ENCODE results near the gene REEP2.

The REEP2 gene

DNA sequence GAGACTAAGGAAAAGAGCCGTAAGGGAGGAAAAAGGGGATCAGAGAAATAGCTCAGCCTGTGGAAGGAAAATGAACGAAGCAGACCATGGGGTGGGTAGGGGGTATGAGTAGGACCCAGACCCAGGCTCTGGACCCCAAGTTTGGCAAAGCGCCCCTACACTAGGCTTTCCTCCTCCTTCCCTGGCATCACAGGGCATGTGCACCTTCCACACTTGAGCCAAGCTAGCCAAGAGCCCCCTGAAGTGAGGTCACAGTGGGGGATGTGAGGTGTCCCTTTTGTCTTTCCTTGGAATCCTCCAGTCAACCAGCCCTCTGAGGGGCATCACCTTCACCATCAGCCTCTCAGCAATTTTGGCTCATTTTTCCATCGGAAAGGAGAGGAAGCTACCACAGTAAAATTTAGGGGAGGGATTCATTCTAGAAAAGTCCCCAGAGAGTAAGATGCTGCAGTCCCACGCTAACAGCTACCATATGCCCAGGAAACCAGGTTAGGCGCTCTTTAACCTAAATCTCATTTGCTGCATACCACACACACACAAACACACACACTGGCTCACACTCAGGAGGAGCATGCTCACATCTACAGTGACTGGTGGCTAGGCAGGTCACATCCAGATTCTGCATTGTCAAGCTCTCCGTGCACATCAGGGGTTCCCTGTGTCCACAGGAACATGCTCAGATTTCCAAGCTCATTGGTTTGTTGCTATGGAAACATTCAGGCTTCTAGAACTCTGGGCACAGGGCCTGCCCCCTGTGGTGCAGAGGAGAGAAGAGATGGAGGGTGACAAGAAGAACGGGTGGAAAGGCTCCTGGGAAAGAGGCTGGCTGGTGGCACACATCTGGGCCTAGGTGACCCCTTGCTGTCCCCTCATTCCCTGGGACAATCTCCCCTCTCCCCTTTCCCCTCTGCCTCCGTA is 9.9 kb downstream of the REEP2 start:
- no peak for DNase-seq

DNA sequence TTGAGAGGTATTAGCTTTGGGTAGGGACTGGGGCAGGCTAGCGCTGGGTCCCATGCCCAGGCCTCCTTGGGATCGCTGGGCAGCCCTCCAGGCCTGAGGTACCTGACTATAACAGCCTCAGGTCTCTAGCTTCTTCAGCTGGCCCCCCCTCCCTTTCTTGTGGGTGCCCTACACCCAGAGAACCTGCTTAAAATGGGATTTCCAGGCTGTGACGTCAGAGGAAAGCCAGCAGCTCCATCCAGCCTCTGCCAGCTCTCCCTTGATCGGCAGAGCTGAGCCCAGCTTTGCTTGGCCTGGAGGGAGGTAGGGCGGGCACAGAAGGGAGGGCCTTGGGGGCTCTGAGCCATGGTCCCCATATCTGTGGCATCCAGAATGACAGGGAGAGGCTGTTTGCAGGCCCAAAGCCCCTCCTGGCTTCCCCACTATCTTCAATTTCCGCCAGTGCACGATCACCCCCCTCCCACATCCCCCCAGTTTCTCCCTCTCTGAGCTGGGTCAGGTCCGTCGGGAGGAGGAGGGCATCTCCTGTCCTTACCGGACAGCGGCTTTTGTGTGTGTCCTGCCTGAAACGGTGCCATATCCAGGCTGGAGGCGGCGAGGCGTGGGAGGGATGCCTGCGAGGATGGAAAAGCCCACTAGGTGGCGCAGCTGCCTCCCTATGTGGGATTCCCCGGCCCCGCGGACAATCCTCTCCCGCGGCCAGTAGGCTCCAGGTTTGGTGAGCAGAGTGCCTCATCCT is 10.8 kb downstream of the REEP2 start:
- DNase-seq, result peak; percentile 84

DNA sequence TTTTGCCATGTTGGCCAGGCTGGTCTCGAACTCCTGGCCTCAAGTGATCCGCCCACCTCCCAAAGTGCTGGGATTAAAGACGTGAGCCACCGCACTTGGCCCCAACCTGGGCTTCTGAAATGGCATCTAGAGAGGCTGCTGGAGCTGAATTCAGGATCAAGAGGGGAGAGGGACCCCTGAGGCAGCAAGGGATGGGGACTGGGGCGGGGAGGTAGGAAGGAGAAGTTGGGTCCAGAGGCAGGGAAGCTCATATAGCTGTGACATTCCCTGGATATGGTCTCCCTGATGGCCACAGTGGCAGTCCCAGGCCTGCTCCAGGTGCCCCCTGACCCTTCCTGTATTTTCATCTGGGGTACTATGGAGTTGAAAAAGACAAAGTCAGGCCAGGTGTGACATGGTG is 12.1 kb downstream of the REEP2 start:
- DNase-seq, result no peak

DNA sequence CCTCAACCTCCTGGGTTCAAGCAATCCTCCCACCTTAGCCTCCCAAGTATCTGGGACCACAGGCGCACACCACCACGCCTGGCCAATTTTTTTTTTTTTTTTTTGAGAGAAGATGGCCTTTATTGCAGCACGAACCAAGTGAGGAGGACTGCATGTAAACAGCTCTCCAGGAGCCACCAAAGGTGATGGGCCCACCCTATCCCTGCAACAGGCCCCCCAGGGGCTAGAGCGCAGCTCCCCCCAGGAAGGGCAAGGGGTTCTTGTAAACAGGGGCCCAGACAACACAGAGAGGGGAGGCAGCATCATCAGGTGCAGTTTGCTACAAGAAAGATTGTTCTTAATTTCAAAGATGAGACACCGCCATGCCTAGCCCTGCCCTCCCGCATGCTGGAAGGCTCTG is 13.9 kb downstream of the REEP2 start:
- DNase-seq, result no peak

DNA sequence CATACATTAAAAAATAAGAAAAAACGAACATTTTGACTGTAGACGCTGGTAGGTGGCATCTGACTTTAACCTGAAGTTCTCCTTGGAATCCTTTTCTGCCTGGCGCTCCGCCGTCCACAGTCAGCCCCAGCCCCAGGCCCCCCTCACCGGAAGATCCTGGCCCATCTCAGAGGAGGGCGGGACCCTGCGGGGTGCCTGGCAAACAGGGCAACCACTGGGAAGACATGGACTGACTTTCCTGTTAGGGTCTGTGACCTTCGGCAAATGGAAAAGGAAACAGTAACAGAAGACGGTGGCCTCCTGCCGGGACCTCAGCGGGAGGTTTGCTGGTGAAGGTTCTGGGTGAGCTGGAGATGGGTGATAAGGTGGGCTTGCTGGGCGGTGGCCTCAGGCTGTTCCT is 14.7 kb downstream of the REEP2 start:
- DNase-seq, result no peak

DNA sequence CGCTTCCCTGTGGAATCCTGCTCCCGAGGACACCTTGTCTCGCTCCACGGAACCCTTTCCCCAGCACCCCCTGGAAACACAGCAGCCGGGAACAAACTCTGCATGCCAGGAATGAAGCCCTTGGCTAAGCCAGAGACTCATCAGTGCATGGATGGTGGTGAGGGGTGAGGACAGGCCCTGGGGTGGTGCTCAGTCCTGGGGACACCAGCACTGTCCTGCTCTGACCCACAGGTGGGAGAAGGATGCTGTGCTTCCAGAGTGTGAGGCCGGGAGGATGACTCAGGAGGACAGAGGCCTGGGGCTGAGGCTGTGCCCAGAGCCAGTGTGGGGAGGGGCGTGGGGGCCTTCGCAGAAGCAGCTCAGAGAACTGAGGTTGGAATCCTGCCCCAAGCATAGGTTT is 15.3 kb downstream of the REEP2 start:
- no peak for DNase-seq

DNA sequence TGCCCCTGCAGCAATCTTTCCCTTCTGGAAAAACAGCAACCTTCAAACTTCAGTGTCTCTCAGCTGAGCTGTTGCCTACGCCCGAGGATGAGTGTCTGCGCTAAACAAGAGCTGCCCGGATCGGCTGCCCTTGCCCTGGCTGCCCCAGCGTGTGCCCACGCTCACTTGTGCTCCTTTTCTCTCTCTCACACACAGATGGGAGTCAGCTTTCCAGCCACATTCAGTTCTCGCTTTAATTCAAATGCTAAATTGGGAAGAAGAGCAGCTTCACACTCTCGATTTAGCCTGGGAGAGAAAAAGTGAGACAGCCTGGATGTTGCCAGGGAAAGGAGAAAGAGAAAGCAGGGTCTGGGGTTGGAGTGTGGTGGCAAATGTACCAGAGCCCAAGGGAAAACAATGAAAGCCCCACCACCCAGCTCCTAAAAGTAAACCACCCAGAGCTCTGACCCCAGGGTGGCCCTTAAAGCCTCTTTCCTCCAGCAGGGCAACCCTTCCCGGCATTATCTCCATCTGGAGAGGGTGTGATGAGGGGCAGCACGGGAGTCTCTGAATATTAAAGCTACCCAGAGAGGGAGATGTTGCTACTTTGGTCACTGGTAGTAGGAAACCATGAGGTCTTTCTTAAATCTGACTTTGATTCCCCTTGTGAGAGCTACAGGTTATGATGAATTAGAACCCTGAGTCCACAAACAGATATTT is 16.5 kb downstream of the REEP2 start:
- no peak for DNase-seq

DNA sequence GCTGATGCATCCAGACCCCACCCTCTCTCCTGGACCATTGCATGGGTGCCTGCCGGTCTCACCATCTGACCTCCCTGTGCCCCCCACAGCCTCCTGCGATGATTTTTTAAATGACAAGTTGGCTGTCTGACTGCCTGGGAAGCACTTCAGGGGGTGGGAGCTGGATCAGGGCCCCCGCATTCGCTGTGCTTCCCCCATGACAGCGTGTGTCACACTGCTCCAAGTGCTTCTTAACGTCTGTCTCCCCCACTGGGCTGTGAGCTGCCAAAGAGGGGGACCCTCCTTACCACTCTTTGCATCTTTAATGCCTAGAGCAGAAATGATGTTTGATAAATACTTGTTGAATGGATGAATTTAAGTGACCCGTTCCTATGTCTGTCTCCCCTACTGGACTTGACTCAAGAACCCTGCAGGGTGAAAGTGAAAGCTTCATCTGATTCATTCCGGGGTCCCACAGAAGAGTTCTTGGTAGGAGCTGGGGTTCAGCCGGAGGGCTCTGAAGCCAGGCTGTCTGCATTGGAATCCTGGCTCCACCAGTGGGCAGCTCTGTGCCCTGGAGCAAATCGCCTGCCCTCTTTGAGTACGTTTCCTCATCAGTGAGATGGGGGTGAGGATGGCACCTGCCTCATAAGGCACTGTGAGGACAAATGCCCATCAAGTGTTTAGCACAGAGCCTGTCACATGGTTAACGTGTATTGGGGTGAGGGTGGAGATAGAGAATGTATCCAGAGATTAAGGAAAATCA is 18.8 kb downstream of the REEP2 start:
- DNase-seq, result no peak

DNA sequence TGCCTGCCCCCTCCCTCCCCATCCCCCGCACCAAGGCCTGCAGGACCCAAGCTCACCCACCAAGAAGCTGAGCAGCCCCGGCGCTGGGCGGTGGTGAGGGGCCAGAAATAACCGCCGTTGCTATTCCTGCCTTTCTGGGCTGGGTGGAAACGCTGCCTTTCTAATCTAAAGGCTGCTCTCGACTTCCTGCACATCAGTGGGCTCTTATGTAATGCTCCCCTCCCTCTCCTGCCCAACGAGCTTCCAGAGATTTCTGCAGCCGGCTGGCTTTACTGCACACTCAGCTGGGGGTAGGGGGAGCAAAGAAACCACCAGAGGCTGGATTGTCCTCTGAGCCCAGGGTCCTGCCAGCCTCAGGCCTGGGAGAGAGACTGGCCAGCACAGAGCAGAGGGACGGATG is 19.5 kb downstream of the REEP2 start:
- DNase-seq, result no peak

DNA sequence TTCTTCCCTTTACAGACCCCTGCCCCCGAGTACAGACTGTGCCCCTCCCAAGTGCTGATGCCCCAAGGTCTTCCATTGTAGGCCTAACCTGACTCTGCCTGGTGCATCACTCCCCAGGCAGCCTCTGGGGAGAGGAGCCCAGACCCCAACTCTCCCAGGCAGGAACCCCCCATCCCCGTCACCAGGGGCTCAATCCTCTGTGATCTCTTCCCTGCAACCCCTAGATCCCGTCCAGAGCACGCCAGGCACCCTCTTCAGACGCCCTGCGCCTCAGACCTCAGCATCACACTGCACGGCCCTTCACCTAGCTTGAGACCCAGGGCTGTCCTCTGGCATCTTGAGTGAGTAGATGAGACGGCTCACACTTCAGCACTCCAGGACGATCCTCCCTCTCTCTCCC is 20.0 kb downstream of the REEP2 start:
- no peak for DNase-seq

DNA sequence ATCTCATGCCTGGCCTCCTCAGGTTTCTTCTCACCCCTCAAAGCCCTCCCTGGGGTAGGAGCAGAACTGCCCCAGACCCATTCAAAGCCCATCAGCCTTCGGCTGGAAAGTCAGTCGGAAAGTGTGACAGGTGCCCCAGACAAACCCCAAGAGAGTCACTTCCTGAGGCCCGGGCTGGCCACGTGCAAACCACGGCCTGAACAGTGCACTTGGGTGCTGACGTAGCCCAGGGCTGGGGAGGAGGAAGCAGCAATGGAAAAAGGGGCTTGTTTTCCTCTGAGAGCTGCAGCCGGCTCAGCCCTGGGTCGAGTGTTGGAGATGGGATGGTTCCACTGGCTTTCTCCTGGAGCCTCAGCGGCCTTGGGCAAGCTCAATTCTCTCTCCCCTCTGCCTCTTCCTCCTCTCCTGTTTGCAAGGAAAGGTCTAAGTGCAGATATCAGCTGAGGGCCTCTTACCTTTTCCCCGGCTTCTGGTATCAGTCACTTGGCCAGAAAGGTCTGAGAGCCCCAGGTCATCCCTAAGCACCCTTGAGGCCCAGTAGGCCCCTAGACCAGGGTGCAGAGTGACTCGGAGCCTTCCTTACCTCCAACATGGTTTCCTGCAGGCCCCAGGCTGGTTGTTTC is 20.6 kb downstream of the REEP2 start:
- DNase-seq, result peak; percentile 74

DNA sequence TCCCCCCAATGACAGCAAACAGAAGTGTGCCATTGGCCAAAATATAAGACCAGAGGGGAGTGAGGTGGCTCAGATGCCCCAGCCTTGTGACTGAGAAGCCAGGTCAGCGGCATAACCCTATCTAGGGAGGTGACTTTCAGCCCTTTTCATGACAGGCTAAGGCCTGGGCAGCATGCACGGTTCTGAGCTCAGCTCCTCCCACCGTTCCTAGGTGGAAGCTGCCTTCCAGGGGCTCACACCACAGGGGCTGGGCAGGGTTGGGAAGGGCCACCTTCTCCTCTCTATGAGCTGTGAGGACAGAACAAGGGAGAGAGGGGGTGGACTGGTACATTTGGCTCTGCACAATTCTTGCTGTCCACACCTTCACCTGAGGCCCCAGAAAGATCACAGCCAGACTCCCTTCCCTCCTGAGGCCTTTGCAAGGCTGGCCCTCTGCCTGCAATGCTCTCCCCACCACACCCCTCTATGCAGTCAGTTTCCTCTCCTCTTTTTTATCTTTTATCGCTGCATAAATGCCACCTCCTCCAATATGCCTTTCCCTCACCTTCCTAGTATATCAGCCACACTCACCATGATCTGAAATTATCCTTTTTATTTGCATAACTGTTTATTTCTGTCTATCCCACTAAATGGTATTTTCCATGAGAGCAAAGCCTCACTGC is 21.3 kb downstream of the REEP2 start:
- no peak for DNase-seq

DNA sequence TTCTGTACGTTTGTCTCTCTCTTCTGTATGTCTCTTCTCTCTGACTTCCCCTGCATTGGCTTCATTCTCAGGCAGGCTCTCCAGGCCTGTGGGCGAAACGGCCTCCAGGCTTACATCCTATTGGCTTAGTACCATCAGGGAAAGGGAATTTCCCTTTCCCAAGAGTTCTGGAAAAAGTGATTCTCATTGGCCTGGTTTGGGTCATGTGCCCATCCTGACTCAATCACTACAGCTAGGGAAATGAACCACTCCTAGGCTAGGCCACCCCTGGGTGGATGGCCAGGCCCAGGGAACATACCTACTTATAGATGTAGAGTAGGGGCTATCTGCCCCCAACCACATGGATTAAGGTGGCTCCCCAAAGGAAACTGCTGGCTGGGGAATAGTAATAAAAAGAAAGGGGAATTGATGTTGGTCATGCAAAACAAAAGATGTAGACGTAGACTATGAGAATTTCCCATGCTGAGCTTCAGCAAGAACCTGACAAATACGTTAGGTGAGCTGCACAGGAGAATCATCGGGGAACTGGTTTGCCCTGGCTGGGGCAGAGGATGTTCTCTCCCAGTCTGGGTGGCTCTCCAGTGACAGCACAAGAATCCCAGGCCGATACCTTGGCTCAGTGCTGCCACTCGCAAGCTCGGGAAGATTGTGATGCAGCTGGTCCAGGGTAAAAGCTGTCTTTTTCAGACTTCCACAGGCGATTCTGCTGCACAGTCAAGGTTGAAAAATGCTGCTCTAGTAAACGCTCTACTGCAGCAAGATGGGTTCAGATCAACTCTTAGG is 22.7 kb downstream of the REEP2 start:
- DNase-seq, result no peak

DNA sequence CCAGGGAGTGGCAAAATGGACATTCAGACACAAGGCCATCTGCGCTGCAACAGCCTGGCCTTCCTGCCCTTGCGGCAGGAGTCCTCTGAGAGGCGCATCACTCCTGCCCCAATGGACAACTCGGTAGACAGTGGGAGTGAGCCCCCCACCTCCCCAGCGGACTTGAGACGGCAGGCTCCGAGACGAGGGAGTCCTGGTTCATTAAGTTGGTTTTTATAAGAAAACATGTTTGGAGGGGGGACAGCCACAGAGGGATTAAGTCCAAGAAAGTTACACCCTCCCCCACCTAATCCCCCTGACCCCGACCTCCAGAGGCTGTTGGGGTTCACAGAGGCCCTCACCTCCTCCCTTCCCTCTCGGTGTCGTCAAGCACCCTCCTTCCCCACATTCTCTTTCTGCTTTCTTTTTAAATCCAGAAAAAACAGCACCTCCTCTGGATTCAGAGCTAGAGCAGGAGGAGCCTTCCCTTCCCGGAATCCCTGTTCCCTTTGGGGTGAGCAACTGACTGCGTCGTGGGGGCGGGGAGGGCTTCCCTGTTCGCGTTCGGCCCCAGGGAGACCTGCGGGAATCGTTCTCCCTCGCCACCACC is 24.7 kb downstream of the REEP2 start:
- no peak for DNase-seq

DNA sequence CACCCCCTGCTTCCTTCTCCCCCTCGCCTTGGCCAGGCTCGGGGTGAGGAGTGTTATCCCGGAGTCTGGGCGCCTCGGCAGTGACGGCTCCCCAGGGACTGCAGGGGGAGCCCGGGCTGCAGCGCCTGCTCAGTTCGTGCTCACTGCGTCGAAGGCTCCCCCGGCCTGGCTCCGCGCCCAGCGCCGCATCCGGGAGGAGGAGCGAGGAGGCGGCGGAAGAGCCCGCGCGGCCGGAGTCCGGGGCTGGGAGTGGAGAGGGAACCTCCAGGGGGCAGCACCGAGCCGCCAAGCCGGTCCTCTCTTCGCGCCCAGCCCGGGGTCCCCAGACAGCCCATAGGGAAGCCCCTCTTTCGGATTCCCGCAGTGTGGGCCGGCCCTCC is 25.1 kb downstream of the REEP2 start:
- DNase-seq, result peak; percentile 96

DNA sequence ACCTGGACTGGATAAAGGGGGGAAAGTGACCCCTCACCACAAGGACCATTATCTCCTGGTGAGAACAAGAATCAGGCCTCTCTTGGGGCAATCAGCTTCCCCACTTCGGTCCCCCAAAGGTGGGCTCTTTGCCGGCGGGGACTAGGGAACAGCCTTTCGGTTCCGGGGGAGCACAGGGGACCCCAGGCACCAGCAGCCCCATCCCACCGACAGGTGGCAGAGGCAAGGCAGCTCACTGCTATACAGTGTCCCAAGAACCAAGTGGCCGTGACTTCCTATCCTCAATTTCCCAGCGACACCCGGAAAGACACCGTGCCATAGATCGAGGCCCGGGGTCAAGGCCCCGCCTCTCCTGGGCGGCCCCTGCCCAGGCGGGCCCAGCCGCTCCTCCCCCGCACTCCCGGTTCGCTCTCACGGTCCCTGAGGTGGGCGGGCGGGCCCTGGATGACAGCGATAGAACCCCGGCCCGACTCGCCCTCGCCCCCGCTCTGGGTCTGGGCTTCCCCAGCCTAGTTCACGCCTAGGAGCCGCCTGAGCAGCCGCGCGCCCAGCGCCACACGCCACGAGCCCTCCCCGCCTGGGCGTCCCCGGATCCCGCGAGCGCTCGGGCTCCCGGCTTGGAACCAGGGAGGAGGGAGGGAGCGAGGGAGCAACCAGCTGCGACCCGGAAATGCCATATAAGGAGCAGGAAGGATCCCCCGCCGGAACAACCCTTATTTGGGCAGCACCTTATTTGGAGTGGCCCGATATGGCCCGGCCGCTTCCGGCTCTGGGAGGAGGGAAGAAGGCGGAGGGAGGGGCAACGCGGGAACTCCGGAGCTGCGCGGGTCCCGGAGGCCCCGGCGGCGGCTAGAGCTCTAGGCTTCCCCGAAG is 25.8 kb downstream of the REEP2 start:
- peak; percentile 95 for DNase-seq

DNA sequence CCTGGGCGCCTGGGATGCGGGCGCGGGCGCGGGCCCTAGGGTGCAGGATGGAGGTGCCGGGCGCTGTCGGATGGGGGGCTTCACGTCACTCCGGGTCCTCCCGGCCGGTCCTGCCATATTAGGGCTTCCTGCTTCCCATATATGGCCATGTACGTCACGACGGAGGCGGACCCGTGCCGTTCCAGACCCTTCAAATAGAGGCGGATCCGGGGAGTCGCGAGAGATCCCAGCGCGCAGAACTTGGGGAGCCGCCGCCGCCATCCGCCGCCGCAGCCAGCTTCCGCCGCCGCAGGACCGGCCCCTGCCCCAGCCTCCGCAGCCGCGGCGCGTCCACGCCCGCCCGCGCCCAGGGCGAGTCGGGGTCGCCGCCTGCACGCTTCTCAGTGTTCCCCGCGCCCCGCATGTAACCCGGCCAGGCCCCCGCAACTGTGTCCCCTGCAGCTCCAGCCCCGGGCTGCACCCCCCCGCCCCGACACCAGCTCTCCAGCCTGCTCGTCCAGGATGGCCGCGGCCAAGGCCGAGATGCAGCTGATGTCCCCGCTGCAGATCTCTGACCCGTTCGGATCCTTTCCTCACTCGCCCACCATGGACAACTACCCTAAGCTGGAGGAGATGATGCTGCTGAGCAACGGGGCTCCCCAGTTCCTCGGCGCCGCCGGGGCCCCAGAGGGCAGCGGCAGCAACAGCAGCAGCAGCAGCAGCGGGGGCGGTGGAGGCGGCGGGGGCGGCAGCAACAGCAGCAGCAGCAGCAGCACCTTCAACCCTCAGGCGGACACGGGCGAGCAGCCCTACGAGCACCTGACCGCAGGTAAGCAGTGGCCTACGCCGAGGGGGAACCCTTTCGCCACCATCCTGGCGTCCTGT is 26.6 kb downstream of the REEP2 start, which contains the start of gene EGR1:
Gene EGR1 (plus strand): TSS at position 219 of the 864 bp plus-strand sequence. CDS start 283 bp downstream, at position 502.
- peak; percentile 95 for DNase-seq

DNA sequence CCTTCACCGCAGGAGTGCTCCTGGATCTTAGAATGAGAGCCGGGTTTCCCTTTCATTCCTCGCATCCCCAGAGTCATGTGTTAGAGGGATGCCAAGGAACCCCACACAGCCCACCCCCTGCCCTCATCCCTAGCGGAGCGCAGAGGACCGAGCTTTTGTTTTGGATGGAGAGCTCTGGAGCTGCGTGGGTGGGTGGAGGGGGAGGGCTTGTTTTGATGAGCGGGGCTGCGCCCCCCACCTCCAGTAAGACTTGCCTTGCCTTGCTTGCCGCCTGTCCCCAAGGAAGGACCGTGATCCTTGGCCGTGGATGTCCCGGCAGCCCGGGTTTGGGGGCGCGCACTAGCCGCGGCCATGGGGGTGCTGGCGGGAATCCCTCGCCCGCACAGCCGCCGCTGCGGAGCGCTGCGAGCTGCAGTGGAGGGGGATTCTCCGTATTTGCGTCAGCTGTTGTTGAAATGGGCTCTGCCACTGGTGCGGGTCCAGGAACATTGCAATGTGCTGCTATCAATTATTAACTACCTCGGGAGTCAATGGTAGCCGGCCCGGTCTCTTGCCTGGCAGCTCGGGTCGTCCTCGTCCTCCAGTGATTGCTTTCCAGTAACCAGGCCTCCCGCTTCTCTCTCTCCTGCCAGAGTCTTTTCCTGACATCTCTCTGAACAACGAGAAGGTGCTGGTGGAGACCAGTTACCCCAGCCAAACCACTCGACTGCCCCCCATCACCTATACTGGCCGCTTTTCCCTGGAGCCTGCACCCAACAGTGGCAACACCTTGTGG is 27.5 kb downstream of the REEP2 start:
- DNase-seq, result no peak
